Neural progenitor cell (in vitro differentiated cells): Measurements from ENCODE around the gene PRCC. TPM values are rescaled to one million over a fixed set of nuclear protein-coding genes. Genes with fewer than 3 reads are reported as not detected.

ENCODE experiments used
- DNase-seq: peaks from one replicate; pipeline ENCODE4 v3.0.0-alpha.2; 2016; ENCODE audit warnings: low spot score
- H2AFZ ChIP-seq: fragments of 200-600 bp; sonication (generic); replicated peaks from 2 replicates; pipeline ENCODE4 v1.6.1; 2016; ENCODE audit warnings: antibody characterized with exemption
- H3F3A ChIP-seq: fragments of 200-600 bp; sonication (generic); 2 replicates; pipeline ENCODE4 v1.6.1; 2016; ENCODE audit warnings: antibody characterized with exemption, low read depth
- H3K27ac ChIP-seq: fragments of 200-600 bp; sonication (generic); 2 replicates; pipeline ENCODE4 v1.5.1; 2016; ENCODE audit warnings: mild to moderate bottlenecking
- H3K27me3 ChIP-seq: fragments of 200-600 bp; sonication (generic); 2 replicates; pipeline ENCODE4 v1.6.1; 2016; ENCODE audit warnings: mild to moderate bottlenecking, moderate library complexity
- H3K36me3 ChIP-seq: fragments of 200-600 bp; sonication (generic); 2 replicates; pipeline ENCODE4 v1.5.1; 2016
- H3K4me1 ChIP-seq: fragments of 200-600 bp; sonication (generic); 2 replicates; pipeline ENCODE4 v1.6.1; 2016; ENCODE audit warnings: mixed run types
- H3K4me2 ChIP-seq: fragments of 200-600 bp; sonication (generic); 2 replicates; pipeline ENCODE4 v1.6.1; 2016
- H3K4me3 ChIP-seq: fragments of 200-600 bp; sonication (generic); 2 replicates; pipeline ENCODE4 v1.5.1; 2016
- H3K79me2 ChIP-seq: fragments of 200-600 bp; sonication (generic); 2 replicates; pipeline ENCODE4 v1.6.1; 2016; ENCODE audit warnings: low read depth
- H3K9ac ChIP-seq: fragments of 200-600 bp; sonication (generic); 2 replicates; pipeline ENCODE4 v1.6.1; 2016
- H3K9me3 ChIP-seq: fragments of 200-600 bp; sonication (generic); 2 replicates; pipeline ENCODE4 v1.5.1; 2016; ENCODE audit warnings: low read depth
- H4K20me1 ChIP-seq: fragments of 200-600 bp; sonication (generic); 2 replicates; pipeline ENCODE4 v1.6.1; 2016; ENCODE audit warnings: low read depth
- H3K27ac Mint-ChIP-seq: 3 replicates; pipeline ENCODE4 v1.8.0; 2021; ENCODE audit warnings: mixed read lengths
- H3K27me3 Mint-ChIP-seq: 2 replicates; pipeline ENCODE4 v1.8.0; 2022; ENCODE audit warnings: low read depth, mild to moderate bottlenecking, inconsistent platforms, moderate library complexity, mixed read lengths; ENCODE audit not compliant: insufficient read depth
- H3K36me3 Mint-ChIP-seq: 3 replicates; pipeline ENCODE4 v1.8.0; 2021; ENCODE audit warnings: mixed read lengths
- H3K4me1 Mint-ChIP-seq: 3 replicates; pipeline ENCODE4 v1.8.0; 2021; ENCODE audit warnings: mixed read lengths
- H3K4me3 Mint-ChIP-seq: 3 replicates; pipeline ENCODE4 v1.8.0; 2021; ENCODE audit warnings: mild to moderate bottlenecking, moderate library complexity, mixed read lengths
- H3K9me3 Mint-ChIP-seq: 3 replicates; pipeline ENCODE4 v1.8.0; 2020; ENCODE audit warnings: mixed read lengths
- EZH2 ChIP-seq: fragments of 200-600 bp; sonication (generic); IDR thresholded peaks from 2 replicates; pipeline ENCODE4 v1.6.1; 2017; ENCODE audit warnings: antibody characterized with exemption, mild to moderate bottlenecking, moderate library complexity
- EZH2phosphoT487 ChIP-seq: fragments of 200-600 bp; sonication (generic); IDR thresholded peaks from 2 replicates; pipeline ENCODE4 v1.6.1; 2017; ENCODE audit warnings: antibody characterized with exemption
- total RNA-seq: library from RNA; depleted of rRNA; stranded (reverse); fragments of >200 nt; gene quantifications from 2 replicates; pipeline ENCODE4 v1.2.3, GENCODE V29; 2015; ENCODE audit warnings: low replicate concordance
- TF ChIP-seq, protein P1 (sequence below): fragments of 200-600 bp; sonication (generic); IDR thresholded peaks from 2 replicates; pipeline ENCODE4 v1.5.1; 2017; ENCODE audit warnings: antibody characterized with exemption, mild to moderate bottlenecking

The PRCC gene
- total RNA-seq, 1 donor from 2014 or later = 30.1 TPM

DNA sequence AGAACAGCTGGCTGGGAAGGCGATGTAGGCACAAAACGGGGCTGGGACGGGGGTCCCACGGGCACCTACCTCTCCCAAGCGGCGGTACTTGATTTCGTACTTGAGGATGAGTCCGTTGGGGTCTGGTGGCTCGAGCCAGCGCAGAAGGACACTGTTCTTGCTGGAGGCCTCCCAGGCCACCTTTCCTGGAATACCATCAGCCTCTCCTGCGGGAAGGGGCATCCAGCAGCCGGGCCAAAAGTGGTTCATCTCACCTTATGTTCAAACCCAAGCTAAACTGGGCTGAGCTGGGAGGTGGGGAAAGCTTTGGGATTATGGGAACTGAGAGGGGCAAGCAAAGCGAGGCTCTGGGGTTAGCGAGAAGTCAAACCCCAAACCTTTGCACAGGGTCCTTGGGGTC lies 77.3 kb downstream of the PRCC start:
- H3K79me2 ChIP-seq = no peaks in the 10 kb centered on the region
- no peaks in the 10 kb centered on the region for H3K36me3 ChIP-seq
- H3K4me1 Mint-ChIP-seq = peaks cover 37% of the 10 kb centered on the region
- peak overlapping the region; percentile 74 for H3K4me2 ChIP-seq
- H3K9me3 ChIP-seq = no peaks in the 10 kb centered on the region
- H2AFZ ChIP-seq = no peak overlapping the region
- H3K9me3 Mint-ChIP-seq = peaks cover 8% of the 10 kb centered on the region
- peak overlapping the region; percentile 24 for H3K4me3 ChIP-seq
- TF ChIP-seq EZH2phosphoT487 (no peak), EZH2 (no peak)
- TF ChIP-seq, protein P1, sequence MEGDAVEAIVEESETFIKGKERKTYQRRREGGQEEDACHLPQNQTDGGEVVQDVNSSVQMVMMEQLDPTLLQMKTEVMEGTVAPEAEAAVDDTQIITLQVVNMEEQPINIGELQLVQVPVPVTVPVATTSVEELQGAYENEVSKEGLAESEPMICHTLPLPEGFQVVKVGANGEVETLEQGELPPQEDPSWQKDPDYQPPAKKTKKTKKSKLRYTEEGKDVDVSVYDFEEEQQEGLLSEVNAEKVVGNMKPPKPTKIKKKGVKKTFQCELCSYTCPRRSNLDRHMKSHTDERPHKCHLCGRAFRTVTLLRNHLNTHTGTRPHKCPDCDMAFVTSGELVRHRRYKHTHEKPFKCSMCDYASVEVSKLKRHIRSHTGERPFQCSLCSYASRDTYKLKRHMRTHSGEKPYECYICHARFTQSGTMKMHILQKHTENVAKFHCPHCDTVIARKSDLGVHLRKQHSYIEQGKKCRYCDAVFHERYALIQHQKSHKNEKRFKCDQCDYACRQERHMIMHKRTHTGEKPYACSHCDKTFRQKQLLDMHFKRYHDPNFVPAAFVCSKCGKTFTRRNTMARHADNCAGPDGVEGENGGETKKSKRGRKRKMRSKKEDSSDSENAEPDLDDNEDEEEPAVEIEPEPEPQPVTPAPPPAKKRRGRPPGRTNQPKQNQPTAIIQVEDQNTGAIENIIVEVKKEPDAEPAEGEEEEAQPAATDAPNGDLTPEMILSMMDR = no peak
- H3K27ac Mint-ChIP-seq = no peak overlapping the region
- peaks cover 2% of the 10 kb centered on the region for H3K36me3 Mint-ChIP-seq
- H3K27me3 ChIP-seq = peaks cover 90% of the 10 kb centered on the region
- H3F3A ChIP-seq = peaks cover 2% of the 10 kb centered on the region
- peaks cover 8% of the 10 kb centered on the region for H4K20me1 ChIP-seq
- no peak overlapping the region for H3K27ac ChIP-seq
- H3K27me3 Mint-ChIP-seq = peaks cover 71% of the 10 kb centered on the region
- no peak for DNase-seq
- no peak overlapping the region for H3K9ac ChIP-seq
- peak overlapping the region; percentile 53 for H3K4me3 Mint-ChIP-seq
- H3K4me1 ChIP-seq = peaks cover 26% of the 10 kb centered on the region

DNA sequence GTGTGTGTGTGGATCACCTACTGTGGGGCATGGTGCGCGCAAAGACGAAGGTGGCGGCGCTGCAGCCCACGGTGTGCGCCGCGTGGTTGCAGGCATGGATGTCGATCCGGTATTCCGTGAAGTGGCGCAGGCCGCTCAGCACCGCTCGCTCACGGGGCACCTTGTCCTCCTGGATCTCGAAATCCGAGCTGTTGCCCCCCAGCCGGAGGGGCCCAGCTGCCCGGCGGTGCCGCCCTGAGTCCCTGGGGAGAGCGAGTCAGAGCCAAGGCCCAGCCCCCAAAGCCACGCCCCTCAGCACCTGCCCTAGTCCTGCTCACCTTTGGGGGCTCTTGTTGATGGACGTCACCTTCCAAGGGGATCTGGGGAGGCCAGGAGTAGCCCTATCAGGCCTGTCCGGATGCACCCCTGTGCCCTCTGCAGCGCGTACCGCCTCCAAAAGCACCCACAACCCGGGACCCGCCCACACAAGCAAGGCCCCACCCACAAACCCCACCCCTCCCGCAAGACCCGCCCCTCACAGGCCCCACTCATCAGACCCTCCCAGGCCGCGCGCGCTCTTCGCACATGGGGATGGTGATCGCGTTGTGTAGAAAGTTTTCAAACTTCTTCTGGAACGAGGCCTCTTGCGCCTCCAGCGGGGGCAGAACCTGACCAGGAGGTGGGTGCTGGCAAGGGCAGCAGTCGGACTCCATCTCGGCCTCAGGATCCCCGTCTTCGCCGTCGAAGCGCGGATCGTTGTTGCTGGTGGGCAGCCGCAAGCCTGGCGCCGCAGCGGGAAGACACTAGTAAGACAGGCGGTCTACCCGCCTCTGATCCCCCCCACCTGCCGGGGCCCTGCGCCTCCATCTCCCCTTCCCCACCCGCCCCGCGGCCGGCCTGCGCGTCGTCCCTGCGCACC lies 78.0 kb downstream of the PRCC start:
- Histone ChIP-seq H3K4me2 (peak overlapping the region; percentile 74), H3K36me3 (no peaks in the 10 kb centered on the region), H4K20me1 (peaks cover 8% of the 10 kb centered on the region), H3F3A (no peaks in the 10 kb centered on the region), H2AFZ (no peak overlapping the region), H3K27ac (no peak overlapping the region), H3K9me3 (no peaks in the 10 kb centered on the region), H3K27me3 (peaks cover 96% of the 10 kb centered on the region), H3K9ac (no peak overlapping the region), H3K79me2 (no peaks in the 10 kb centered on the region), H3K4me3 (peak overlapping the region; percentile 24), H3K4me1 (peaks cover 20% of the 10 kb centered on the region)
- Mint-ChIP-seq H3K36me3 (peaks cover 2% of the 10 kb centered on the region), H3K27ac (no peak overlapping the region), H3K4me3 (peak overlapping the region; percentile 53), H3K4me1 (peaks cover 32% of the 10 kb centered on the region), H3K9me3 (peaks cover 8% of the 10 kb centered on the region), H3K27me3 (peaks cover 78% of the 10 kb centered on the region)
- TF ChIP-seq, protein P1 = peak; percentile 9
- TF ChIP-seq EZH2phosphoT487 (peak; percentile 82), EZH2 (peak; percentile 79)
- peak; percentile 61 for DNase-seq

DNA sequence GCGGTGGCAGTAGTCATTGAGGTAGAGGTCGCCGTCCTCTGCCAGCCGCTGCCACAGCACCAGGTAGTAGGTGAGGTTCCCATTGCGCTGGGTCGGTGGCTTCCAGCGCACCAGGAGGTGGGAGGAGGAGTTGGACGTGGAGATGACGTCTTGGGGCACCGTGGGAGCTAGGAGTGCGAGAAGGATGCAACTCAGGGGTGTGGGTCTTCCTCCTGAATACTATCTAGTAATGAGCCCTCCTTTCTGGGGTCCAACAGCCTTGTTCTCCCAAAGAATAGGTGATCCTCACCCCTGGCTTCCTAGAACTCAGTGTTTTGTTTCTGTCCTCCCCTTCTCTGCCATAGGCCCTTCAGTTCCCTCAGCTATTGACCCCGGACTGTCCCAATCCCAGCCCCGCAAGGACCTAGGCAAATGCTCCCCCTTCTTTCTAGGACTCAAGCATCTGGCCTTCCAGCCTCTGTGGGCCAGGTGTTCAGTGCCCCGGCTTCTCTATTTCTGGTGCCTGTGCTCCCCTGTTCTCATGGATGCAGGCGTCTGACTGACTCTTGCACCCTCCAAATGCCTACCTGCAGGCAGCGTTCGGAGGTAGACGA lies 78.7 kb downstream of the PRCC start:
- Histone ChIP-seq H4K20me1 (peaks cover 8% of the 10 kb centered on the region), H3K27me3 (peaks cover 98% of the 10 kb centered on the region), H3K9me3 (no peaks in the 10 kb centered on the region), H2AFZ (no peak overlapping the region), H3K9ac (no peak overlapping the region), H3K4me1 (peaks cover 19% of the 10 kb centered on the region), H3K4me2 (peak overlapping the region; percentile 74), H3K79me2 (no peaks in the 10 kb centered on the region), H3K27ac (no peak overlapping the region), H3K36me3 (no peaks in the 10 kb centered on the region), H3K4me3 (no peak overlapping the region), H3F3A (no peaks in the 10 kb centered on the region)
- peaks cover 8% of the 10 kb centered on the region for H3K9me3 Mint-ChIP-seq
- peaks cover 24% of the 10 kb centered on the region for H3K4me1 Mint-ChIP-seq
- peaks cover 2% of the 10 kb centered on the region for H3K36me3 Mint-ChIP-seq
- no peak for DNase-seq
- H3K27ac Mint-ChIP-seq = no peak overlapping the region
- H3K4me3 Mint-ChIP-seq = peak overlapping the region; percentile 42
- peaks cover 81% of the 10 kb centered on the region for H3K27me3 Mint-ChIP-seq
- TF ChIP-seq EZH2phosphoT487 = peak; percentile 60
- TF ChIP-seq, protein P1 = no peak
